Astrocyte of the spinal cord (primary cell): ENCODE results near the gene IL1RL2.

ENCODE experiments used
- DNase-seq: peaks from one replicate; pipeline ENCODE4 v3.0.0; 2011; ENCODE audit warnings: low read depth, low spot score
- H3K4me3 ChIP-seq: 2 replicates; pipeline ENCODE4 v1.5.1; 2011; ENCODE audit warnings: low read depth, mild to moderate bottlenecking, low read length, moderate library complexity
- in situ Hi-C: cut with HindIII; loops from 2 replicates; pipeline ENCODE4 v1.10.0; 2017; ENCODE audit warnings: low sequenced_read_pairs
- TF ChIP-seq, protein P1 (sequence below): IDR thresholded peaks from 2 replicates; pipeline ENCODE4 v1.5.1; 2012; ENCODE audit warnings: low read depth, mild to moderate bottlenecking, low read length, inconsistent platforms

IL1RL2 gene

DNA sequence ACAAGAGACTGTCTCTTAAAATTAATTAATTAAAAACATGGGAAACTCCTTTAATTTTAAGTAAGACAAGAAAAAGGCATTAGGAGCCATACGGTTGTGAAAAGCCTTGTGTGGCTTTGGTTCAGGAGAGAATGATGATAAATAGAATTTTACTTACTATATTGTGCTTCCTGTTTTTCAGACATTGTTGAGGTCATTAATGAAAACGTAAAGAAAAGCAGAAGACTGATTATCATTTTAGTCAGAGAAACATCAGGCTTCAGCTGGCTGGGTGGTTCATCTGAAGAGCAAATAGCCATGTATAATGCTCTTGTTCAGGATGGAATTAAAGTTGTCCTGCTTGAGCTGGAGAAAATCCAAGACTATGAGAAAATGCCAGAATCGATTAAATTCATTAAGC lies 10.7 kb upstream of the IL1RL2 start:
- no peak for DNase-seq
- in situ Hi-C loops = no loop called here

DNA sequence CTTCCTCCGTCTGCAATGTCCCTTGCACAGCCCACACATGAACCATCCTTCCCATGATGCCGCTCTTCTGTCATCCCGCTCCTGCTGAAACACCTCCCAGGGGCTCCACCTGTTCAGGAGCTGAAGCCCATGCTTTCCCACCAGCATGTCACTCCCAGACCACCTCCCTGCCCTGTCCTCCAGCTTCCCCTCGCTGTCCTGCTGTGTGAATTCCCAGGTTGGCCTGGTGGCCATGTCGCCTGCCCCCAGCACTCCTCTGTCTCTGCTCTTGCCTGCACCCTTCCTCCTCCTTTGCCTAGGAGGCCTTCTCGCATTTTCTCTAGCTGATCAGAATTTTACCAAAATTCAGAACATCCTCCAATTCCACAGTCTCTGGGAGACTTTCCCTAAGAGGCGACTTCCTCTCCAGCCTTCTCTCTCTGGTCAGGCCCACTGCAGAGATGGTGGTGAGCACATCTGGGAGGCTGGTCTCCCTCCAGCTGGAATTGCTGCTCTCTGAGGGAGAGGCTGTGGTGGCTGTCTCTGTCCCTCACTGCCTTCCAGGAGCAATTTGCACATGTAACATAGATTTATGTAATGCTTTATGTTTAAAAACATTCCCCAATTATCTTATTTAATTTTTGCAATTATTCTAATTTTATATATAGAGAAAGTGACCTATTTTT lies 8.9 kb upstream of the IL1RL2 start:
- TF ChIP-seq, protein P1, sequence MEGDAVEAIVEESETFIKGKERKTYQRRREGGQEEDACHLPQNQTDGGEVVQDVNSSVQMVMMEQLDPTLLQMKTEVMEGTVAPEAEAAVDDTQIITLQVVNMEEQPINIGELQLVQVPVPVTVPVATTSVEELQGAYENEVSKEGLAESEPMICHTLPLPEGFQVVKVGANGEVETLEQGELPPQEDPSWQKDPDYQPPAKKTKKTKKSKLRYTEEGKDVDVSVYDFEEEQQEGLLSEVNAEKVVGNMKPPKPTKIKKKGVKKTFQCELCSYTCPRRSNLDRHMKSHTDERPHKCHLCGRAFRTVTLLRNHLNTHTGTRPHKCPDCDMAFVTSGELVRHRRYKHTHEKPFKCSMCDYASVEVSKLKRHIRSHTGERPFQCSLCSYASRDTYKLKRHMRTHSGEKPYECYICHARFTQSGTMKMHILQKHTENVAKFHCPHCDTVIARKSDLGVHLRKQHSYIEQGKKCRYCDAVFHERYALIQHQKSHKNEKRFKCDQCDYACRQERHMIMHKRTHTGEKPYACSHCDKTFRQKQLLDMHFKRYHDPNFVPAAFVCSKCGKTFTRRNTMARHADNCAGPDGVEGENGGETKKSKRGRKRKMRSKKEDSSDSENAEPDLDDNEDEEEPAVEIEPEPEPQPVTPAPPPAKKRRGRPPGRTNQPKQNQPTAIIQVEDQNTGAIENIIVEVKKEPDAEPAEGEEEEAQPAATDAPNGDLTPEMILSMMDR = no peak
- H3K4me3 ChIP-seq = no peak overlapping the region
- in situ Hi-C loops = no loop called here
- no peak for DNase-seq

More for the DNA sequence above, 10.7 kb upstream of the IL1RL2 start:
- TF ChIP-seq, protein P1 = no peak
- no peak overlapping the region for H3K4me3 ChIP-seq

DNA sequence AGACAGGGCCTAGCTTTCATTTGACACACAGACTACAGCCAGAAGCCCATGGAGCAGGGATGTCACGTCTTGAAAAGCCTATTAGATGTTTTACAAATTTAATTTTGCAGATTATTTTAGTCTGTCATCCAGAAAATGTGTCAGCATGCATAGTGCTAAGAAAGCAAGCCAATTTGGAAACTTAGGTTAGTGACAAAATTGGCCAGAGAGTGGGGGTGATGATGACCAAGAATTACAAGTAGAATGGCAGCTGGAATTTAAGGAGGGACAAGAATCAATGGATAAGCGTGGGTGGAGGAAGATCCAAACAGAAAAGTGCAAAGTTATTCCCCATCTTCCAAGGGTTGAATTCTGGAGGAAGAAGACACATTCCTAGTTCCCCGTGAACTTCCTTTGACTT lies 7.8 kb upstream of the IL1RL2 start:
- DNase-seq = no peak
- in situ Hi-C loops = no loop called here
- no peak overlapping the region for H3K4me3 ChIP-seq
- TF ChIP-seq, protein P1 = no peak

DNA sequence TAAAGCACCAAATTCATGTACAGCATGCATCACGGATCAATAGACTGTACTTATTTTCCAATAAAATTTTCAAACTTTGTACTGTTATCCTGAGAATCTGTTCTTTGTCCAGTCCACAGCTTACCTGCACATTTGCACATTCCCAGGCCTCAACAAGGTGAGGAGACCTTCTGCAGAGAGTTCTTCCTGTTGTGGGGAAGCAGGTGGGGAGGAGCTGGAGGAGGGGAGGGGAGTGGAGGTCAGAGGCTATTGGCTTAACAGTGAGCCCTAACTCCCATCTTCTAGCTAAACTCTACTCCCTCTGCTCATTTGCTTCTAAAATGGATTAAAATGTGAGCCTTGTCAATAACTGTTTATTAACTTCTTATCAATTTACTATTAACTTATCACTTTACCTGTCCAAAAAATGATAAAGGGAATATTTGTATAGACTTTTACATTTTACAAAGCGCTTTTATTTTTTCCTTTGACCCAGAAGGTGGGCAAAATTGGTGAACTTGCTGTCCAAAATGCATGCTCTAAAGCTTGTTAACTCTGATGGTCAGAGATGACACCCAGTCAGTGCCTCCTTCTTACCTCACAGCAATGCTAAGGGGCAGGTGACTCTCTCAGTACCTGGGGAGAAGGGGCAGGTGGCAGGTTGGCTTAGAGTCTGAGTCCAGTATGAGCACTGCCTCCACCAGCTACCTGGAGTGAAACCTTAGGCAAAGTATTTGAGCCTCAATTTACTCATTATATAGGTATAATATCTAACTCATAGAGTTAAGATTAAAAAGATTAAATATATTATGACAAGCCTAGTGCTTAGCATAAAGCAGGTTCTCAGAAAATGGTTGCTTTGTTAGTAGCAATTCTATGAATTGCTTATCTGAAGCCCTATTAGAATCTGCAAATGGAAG lies 6.8 kb upstream of the IL1RL2 start:
- TF ChIP-seq, protein P1 = no peak
- no peak overlapping the region for H3K4me3 ChIP-seq
- DNase-seq = no peak
- in situ Hi-C loops = no loop called here

DNA sequence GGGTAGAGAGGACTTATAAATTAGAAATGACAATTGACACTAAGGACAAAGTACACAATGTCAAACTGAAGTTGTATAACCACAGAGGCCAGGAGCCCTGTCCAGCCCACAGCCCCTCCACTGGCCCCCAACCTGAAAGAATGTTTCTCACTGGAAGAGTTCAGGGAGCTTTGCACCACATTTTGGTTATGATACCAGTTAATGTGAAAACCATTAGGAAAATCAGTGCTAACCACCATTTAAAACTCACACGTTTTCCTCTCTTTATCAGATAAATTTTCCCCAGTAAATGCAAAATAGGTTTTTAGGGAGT lies 6.2 kb upstream of the IL1RL2 start:
- TF ChIP-seq, protein P1 = no peak

DNA sequence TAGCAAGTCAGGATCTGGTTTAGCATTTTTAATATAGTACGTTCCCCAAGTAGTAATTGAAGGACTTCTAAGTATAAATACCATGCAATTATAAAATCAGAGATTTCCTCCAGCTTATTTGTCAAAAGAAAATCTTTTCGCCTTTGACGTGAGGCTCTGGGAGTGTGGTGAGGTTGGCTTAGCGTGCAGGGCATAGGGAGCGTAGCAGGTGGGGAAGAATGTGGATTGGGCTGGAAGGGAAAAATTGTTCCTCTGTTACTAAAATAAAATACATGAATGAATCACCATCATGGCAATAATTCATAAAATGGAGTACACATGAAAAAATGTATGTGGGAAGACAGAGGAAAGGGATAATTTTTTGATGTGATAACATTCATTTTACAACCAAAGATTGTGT lies 5.4 kb upstream of the IL1RL2 start:
- in situ Hi-C loops = no loop called here
- no peak overlapping the region for H3K4me3 ChIP-seq
- DNase-seq = no peak
- TF ChIP-seq, protein P1 = no peak

More for the DNA sequence above, 6.2 kb upstream of the IL1RL2 start:
- no peak overlapping the region for H3K4me3 ChIP-seq
- DNase-seq = no peak
- in situ Hi-C loops = no loop called here
